ENCODE measurements around the gene PKP2. TPM values are rescaled to one million over a fixed set of nuclear protein-coding genes. Genes with fewer than 3 reads are reported as not detected.
"Not testable (repeated sequence)": the region's sequence is repeated elsewhere in the genome, so short reads cannot be mapped to it uniquely, and the experiment has no call there.

PKP2 gene
- total and polyA plus RNA-seq, 2 of the 8 experiments (the other 6 are each of a cell fraction or from before 2014, with no cell fraction given), result 9.6 to 44.8 TPM

DNA sequence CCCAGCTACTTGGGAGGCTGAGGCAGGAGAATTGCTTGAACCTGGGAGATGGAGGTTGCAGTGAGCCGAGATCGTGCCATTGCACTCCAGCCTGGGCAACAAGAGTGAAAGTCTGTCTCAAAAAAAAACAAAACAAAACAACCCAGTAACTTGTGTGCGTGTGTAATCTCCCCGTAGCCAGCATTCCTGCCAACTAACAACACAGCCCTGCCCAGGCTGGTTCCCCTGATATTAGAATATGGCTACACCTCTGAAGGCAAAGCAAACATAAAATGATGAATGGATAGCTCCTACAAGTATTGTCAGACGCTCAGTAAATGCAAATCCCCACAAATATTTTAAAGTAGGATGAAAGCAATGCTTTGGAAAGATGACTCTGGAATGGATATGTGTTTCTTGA, 24.2 kb downstream of the PKP2 start:
- H2AK5ac ChIP-seq (ENCODE audit: low read depth, low read length), result not testable (repeated sequence)

More for the DNA sequence above, 24.2 kb downstream of the PKP2 start:
- H3K79me2 ChIP-seq (ENCODE audit: control insufficient read depth in 1 of 2, insufficient read depth in 2 of 2, low read length in 2 of 2); H3K9ac ChIP-seq (replicated peaks in 1 of 4; ENCODE audit: extremely low read depth in 1 of 4, low read depth in 3 of 4, low read length in 3 of 4); H4K91ac ChIP-seq (replicated peaks; ENCODE audit: insufficient read length, low read length); H2AFZ ChIP-seq (ENCODE audit: low read length); POLR2A ChIA-PET (ENCODE audit: partially characterized antibody); H3K27me3 ChIP-seq (replicated peaks in 1 of 4; ENCODE audit: control insufficient read depth in 3 of 4, extremely low read depth in 1 of 4, insufficient read depth in 3 of 4, low read length in 3 of 4); H3K14ac ChIP-seq (ENCODE audit: insufficient read length); H3K27ac ChIP-seq (ENCODE audit: low read depth, low read length); H3K79me1 ChIP-seq (ENCODE audit: low read depth, low read length); H4K8ac ChIP-seq (ENCODE audit: extremely low read depth, insufficient read depth, low read length); H3K4me1 ChIP-seq (replicated peaks in 1 of 4; ENCODE audit: control insufficient read depth in 3 of 4, insufficient read depth in 4 of 4, low read length in 3 of 4); H3K4me3 ChIP-seq (ENCODE audit: extremely low read depth in 1 of 4, insufficient read depth in 2 of 4, low read depth in 3 of 4, low read length in 4 of 4); H4K5ac ChIP-seq (ENCODE audit: insufficient read length, low read depth, low read length); H3K4me2 ChIP-seq (ENCODE audit: insufficient read depth in 1 of 2, low read depth in 2 of 2, low read length in 2 of 2); H3K23me2 ChIP-seq (ENCODE audit: low read depth, low read length); H3K9me3 ChIP-seq (ENCODE audit: insufficient read depth in 2 of 2, low read depth in 1 of 2, low read length in 1 of 2); H3K56ac ChIP-seq (replicated peaks; ENCODE audit: insufficient read length, low read depth, low read length); H4K20me1 ChIP-seq (replicated peaks in 1 of 2; ENCODE audit: control insufficient read depth in 1 of 2, insufficient read depth in 2 of 2, low read length in 2 of 2); FAIRE-seq; H2BK5ac ChIP-seq (ENCODE audit: low read depth, low read length); H2BK15ac ChIP-seq (ENCODE audit: low read length); H3K18ac ChIP-seq (ENCODE audit: extremely low read depth, low read length); DNase-seq (ENCODE audit: low read depth in 1 of 2, low spot score in 2 of 2); H2BK12ac ChIP-seq (ENCODE audit: low read depth, low read length); H3K23ac ChIP-seq (ENCODE audit: insufficient read length); H2BK120ac ChIP-seq (replicated peaks; ENCODE audit: low read depth, low read length); H2BK20ac ChIP-seq (ENCODE audit: low read length); CTCF ChIA-PET (ENCODE audit: partially characterized antibody); H3K4ac ChIP-seq (replicated peaks; ENCODE audit: insufficient read length, low read depth, low read length): not testable (repeated sequence)
- 89% methylated on average over 5 of the region's 5 CpGs; no CpG with 5 or more reads in 1 of the 2 experiments for WGBS, 2 experiments (ENCODE audit: extremely low coverage in 1 of 2, insufficient coverage in 1 of 2, insufficient read length in 1 of 2, insufficient replicate concordance in 2 of 2, low coverage in 1 of 2, low lambda C conversion rate in 2 of 2, missing lambda C conversion rate in 1 of 2)
- peaks cover 0 to 11% (median 2%) of the 10 kb centered on the region in 4 experiments; a peak in 2 of 8 replicates for H3K36me3 ChIP-seq (ENCODE audit: control insufficient read depth in 2 of 4, insufficient read depth in 4 of 4, low read length in 3 of 4)
